Muscle of leg (tissue), 11 donors: ENCODE results near the gene RNU5D-1. TPM values are rescaled to one million over a fixed set of nuclear protein-coding genes. Genes with fewer than 3 reads are reported as not detected.

Source experiments
- DNase-seq: peaks from one replicate; pipeline ENCODE4 v3.0.0; 2013
- H3K27ac ChIP-seq: one replicate; pipeline ENCODE4 v1.5.1; 2013; ENCODE audit warnings: mild to moderate bottlenecking, low read length, control low read depth
- H3K27me3 ChIP-seq: one replicate; pipeline ENCODE4 v1.6.1; 2013; ENCODE audit warnings: low read length; ENCODE audit not compliant: control insufficient read depth, insufficient read depth
- H3K36me3 ChIP-seq: one replicate; pipeline ENCODE4 v1.6.1; 2013; ENCODE audit warnings: low read length; ENCODE audit not compliant: control insufficient read depth, insufficient read depth
- H3K4me1 ChIP-seq: one replicate; pipeline ENCODE4 v1.6.1; 2013; ENCODE audit warnings: low read length; ENCODE audit not compliant: control insufficient read depth, insufficient read depth
- H3K4me3 ChIP-seq: one replicate; pipeline ENCODE4 v1.5.1; 2013; ENCODE audit warnings: low read length, control low read depth
- H3K9me3 ChIP-seq: replicated peaks from 2 replicates; pipeline ENCODE4 v1.6.1; 2013; ENCODE audit warnings: low read depth, low read length; ENCODE audit not compliant: control insufficient read depth
- WGBS: methylation state at CpG from one replicate; pipeline ENCODE4 v1.1.5; 2013; ENCODE audit warnings: missing lambda C conversion rate; ENCODE audit not compliant: insufficient coverage; 5-methylcytosine and 5-hydroxymethylcytosine counted together
- polyA plus RNA-seq, 8 donors: library from polyadenylated mRNA; unstranded; fragments of 120-200 nt; gene quantifications; one replicate each; pipeline versions ENCODE4 v1.2.1 to v1.2.3, GENCODE V29; 2013; ENCODE audit warnings: inconsistent platforms in 1 of 8, low replicate concordance in 1 of 8; ENCODE audit not compliant: insufficient read length in 8 of 8, insufficient read depth in 1 of 8
- total RNA-seq: library from RNA; stranded (reverse); fragments of 120-200 nt; gene quantifications from one replicate; pipeline ENCODE4 v1.2.4, GENCODE V29; 2013

RNU5D-1 gene
- total and polyA plus RNA-seq, 9 donors = 1.5 TPM; not detected in 8

GRCh38 chr1:44688760-44689446 is 42.1 kb downstream of the RNU5D-1 start:
- DNase-seq = no peak
- WGBS = 79% methylated on average over 4 of the region's 12 CpGs
- Histone ChIP-seq H3K36me3 (no peaks in the 10 kb centered on the region), H3K4me3 (no peak overlapping the region), H3K9me3 (no peaks in the 10 kb centered on the region), H3K27me3 (no peaks in the 10 kb centered on the region), H3K4me1 (no peaks in the 10 kb centered on the region), H3K27ac (no peak overlapping the region)

- 0% methylated on average over 1 of the region's 8 CpGs for WGBS
These were observed 45.1 kb downstream of the RNU5D-1 start for GRCh38 chr1:44685881-44686280.

GRCh38 chr1:44685218-44685617 is 45.8 kb downstream of the RNU5D-1 start:
- WGBS = 80% methylated on average over 1 of the region's 4 CpGs
- Histone ChIP-seq H3K27ac (no peak overlapping the region), H3K27me3 (no peaks in the 10 kb centered on the region), H3K9me3 (no peaks in the 10 kb centered on the region), H3K36me3 (no peaks in the 10 kb centered on the region), H3K4me3 (no peak overlapping the region), H3K4me1 (no peaks in the 10 kb centered on the region)
- DNase-seq = no peak

More at GRCh38 chr1:44685881-44686280, 45.1 kb downstream of the RNU5D-1 start:
- H3K4me1 ChIP-seq = no peaks in the 10 kb centered on the region
- no peaks in the 10 kb centered on the region for H3K9me3 ChIP-seq
- H3K4me3 ChIP-seq = no peak overlapping the region
- no peaks in the 10 kb centered on the region for H3K36me3 ChIP-seq
- peak; percentile 34 for DNase-seq
- no peaks in the 10 kb centered on the region for H3K27me3 ChIP-seq
- H3K27ac ChIP-seq = no peak overlapping the region

- no peaks in the 10 kb centered on the region for H3K27me3 ChIP-seq
- H3K36me3 ChIP-seq = no peaks in the 10 kb centered on the region
- H3K27ac ChIP-seq = no peak overlapping the region
- H3K4me1 ChIP-seq = no peaks in the 10 kb centered on the region
- DNase-seq = no peak
- H3K9me3 ChIP-seq = no peaks in the 10 kb centered on the region
- WGBS = 100% methylated on average over 1 of the region's 1 CpG
- H3K4me3 ChIP-seq = no peak overlapping the region
These were observed 46.4 kb downstream of the RNU5D-1 start for GRCh38 chr1:44684525-44684924.

GRCh38 chr1:44682883-44683265 is 48.1 kb downstream of the RNU5D-1 start:
- WGBS = 85% methylated on average over 3 of the region's 3 CpGs

GRCh38 chr1:44681905-44682882 is 48.8 kb downstream of the RNU5D-1 start:
- Histone ChIP-seq H3K4me1 (no peaks in the 10 kb centered on the region), H3K4me3 (no peak overlapping the region), H3K27me3 (no peaks in the 10 kb centered on the region), H3K36me3 (no peaks in the 10 kb centered on the region), H3K9me3 (no peaks in the 10 kb centered on the region), H3K27ac (no peak overlapping the region)
- DNase-seq = no peak
- 73% methylated on average over 8 of the region's 14 CpGs for WGBS

More at GRCh38 chr1:44682883-44683265, 48.1 kb downstream of the RNU5D-1 start:
- H3K9me3 ChIP-seq = no peaks in the 10 kb centered on the region
- no peak overlapping the region for H3K27ac ChIP-seq
- H3K27me3 ChIP-seq = no peaks in the 10 kb centered on the region
- no peaks in the 10 kb centered on the region for H3K4me1 ChIP-seq
- no peak overlapping the region for H3K4me3 ChIP-seq
- H3K36me3 ChIP-seq = no peaks in the 10 kb centered on the region
- no peak for DNase-seq

Other genes with a start within 250 kb of the RNU5D-1 start
- 3.5 TPM for gene TMEM53, start 56.7 kb downstream of the RNU5D-1 start, total RNA-seq
- 1 to 10 TPM; 5.4 to 7.8 (median 6.4) TPM for gene TMEM53, start 56.7 kb downstream of the RNU5D-1 start, polyA plus RNA-seq
- 1.6 TPM for gene ARMH1, start 56.5 kb downstream of the RNU5D-1 start, total RNA-seq
- 1 to 10 TPM; 1.3 to 2.6 (median 1.8) TPM for gene ARMH1, start 56.5 kb downstream of the RNU5D-1 start, polyA plus RNA-seq
- gene KIF2C, start 8.7 kb upstream of the RNU5D-1 start, total RNA-seq = 9.2 TPM
- 10 to 100 TPM in 7 of 8 donors, 1 to 10 TPM in 1; 9.7 to 18.2 (median 14.2) TPM for gene KIF2C, start 8.7 kb upstream of the RNU5D-1 start, polyA plus RNA-seq
- gene RPS8, start 44.4 kb upstream of the RNU5D-1 start, total RNA-seq = 4,408 TPM
- 1,000 to 10,000 TPM; 2,811 to 3,640 (median 3,091) TPM for gene RPS8, start 44.4 kb upstream of the RNU5D-1 start, polyA plus RNA-seq
- gene BEST4, start 57.0 kb upstream of the RNU5D-1 start, total RNA-seq = 0.18 TPM
- 1 to 10 TPM in 1 of 8 donors, under 1 TPM in 7; 0.30 to 1.4 (median 0.36) TPM for gene BEST4, start 57.0 kb upstream of the RNU5D-1 start, polyA plus RNA-seq
- gene PLK3, start 69.2 kb upstream of the RNU5D-1 start, total RNA-seq = 8.3 TPM
- gene PLK3, start 69.2 kb upstream of the RNU5D-1 start, polyA plus RNA-seq = 10 to 100 TPM; 11.3 to 20.8 (median 13.9) TPM
- 0.40 TPM for gene DYNLT4, start 76.2 kb upstream of the RNU5D-1 start, total RNA-seq
- under 1 TPM in 7 of 8 donors, not detected in 1; 0.14 to 0.58 (median 0.28) TPM for gene DYNLT4, start 76.2 kb upstream of the RNU5D-1 start, polyA plus RNA-seq
- 2.9 TPM for gene BTBD19, start 77.4 kb upstream of the RNU5D-1 start, total RNA-seq
- 1 to 10 TPM; 4.3 to 9.5 (median 8.2) TPM for gene BTBD19, start 77.4 kb upstream of the RNU5D-1 start, polyA plus RNA-seq
- gene PTCH2, start 112.1 kb upstream of the RNU5D-1 start, total RNA-seq = 2.7 TPM
- 10 to 100 TPM in 3 of 8 donors, 1 to 10 TPM in 5; 5.8 to 14.1 (median 9.0) TPM for gene PTCH2, start 112.1 kb upstream of the RNU5D-1 start, polyA plus RNA-seq